Stimulated activated CD4-positive, alpha-beta T cell treated with anti-CD3 and anti-CD28 coated beads, Interleukin-12 subunit alpha, Interleukin-12 subunit beta, amount 100 ng/mL, for 4 hours (primary cell): ENCODE measurements around the gene ULK4.

Experiments used
- DNase-seq: peaks from one replicate; pipeline ENCODE4 v3.0.0-alpha.2; 2020

The ULK4 gene

GRCh38 chr3:41241800-41242571 is 719.9 kb downstream of the ULK4 start:
- DNase-seq = no peak

GRCh38 chr3:41241161-41241560 is 720.7 kb downstream of the ULK4 start:
- DNase-seq = no peak

- DNase-seq = no peak
These were observed 722.3 kb downstream of the ULK4 start for GRCh38 chr3:41239587-41239986.

- DNase-seq = no peak
These were observed 724.0 kb downstream of the ULK4 start for GRCh38 chr3:41237907-41238306.

GRCh38 chr3:41236228-41236627 is 725.7 kb downstream of the ULK4 start:
- no peak for DNase-seq

- DNase-seq = no peak
These were observed 726.8 kb downstream of the ULK4 start for GRCh38 chr3:41234823-41235721.

- DNase-seq = no peak
These were observed 737.6 kb downstream of the ULK4 start for GRCh38 chr3:41224120-41224806.

GRCh38 chr3:41223691-41224090 is 738.2 kb downstream of the ULK4 start:
- no peak for DNase-seq

- DNase-seq = no peak
These were observed 738.8 kb downstream of the ULK4 start for GRCh38 chr3:41223078-41223477.

- DNase-seq = no peak
These were observed 739.4 kb downstream of the ULK4 start for GRCh38 chr3:41222501-41222900.

GRCh38 chr3:41222012-41222411 is 739.9 kb downstream of the ULK4 start:
- DNase-seq = no peak

GRCh38 chr3:41220906-41221677 is 740.8 kb downstream of the ULK4 start:
- no peak for DNase-seq

GRCh38 chr3:41219424-41219823 is 742.5 kb downstream of the ULK4 start:
- no peak for DNase-seq

- DNase-seq = no peak
These were observed 744.9 kb downstream of the ULK4 start for GRCh38 chr3:41216993-41217392.

GRCh38 chr3:41216422-41216821 is 745.5 kb downstream of the ULK4 start:
- DNase-seq = no peak

GRCh38 chr3:41213588-41213987 is 748.3 kb downstream of the ULK4 start:
- no peak for DNase-seq

GRCh38 chr3:41212088-41212487 is 749.8 kb downstream of the ULK4 start:
- DNase-seq = no peak

GRCh38 chr3:41210966-41211365 is 750.9 kb downstream of the ULK4 start:
- DNase-seq = no peak

GRCh38 chr3:41209646-41210045 is 752.3 kb downstream of the ULK4 start:
- DNase-seq = no peak

- no peak for DNase-seq
These were observed 753.2 kb downstream of the ULK4 start for GRCh38 chr3:41208507-41209220.

- DNase-seq = no peak
These were observed 754.5 kb downstream of the ULK4 start for GRCh38 chr3:41207355-41207754.

GRCh38 chr3:41205591-41205990 is 756.3 kb downstream of the ULK4 start:
- DNase-seq = no peak
